ENCODE measurements around the gene ZNF579.
A peak's percentile ranks its signal among the peaks of the same experiment; 100 is the strongest.

Gene ZNF579

GRCh38 chr19:55543567-55543966, 37.1 kb downstream of the ZNF579 start:
- H3K4me1 ChIP-seq (ENCODE audit: insufficient read depth, insufficient read length): peaks cover 5% of the 10 kb centered on the region
- TF ChIP-seq ZNF274 (IDR thresholded peaks at IDR 0.05; ENCODE audit: low read depth, low read length) (no peak), SUZ12 (IDR thresholded peaks at IDR 0.05; ENCODE audit: extremely low read depth, insufficient read depth, insufficient read length) (no peak), YY1 (IDR thresholded peaks at IDR 0.05; ENCODE audit: insufficient read depth, insufficient read length) (no peak)
- H3K4me3 ChIP-seq (ENCODE audit: insufficient read length, low read depth): no peak overlapping the region
- H3K36me3 ChIP-seq (ENCODE audit: insufficient read depth, insufficient read length, low read length): no peaks in the 10 kb centered on the region
- no peaks in the 10 kb centered on the region for H3K27me3 ChIP-seq (ENCODE audit: insufficient read depth, insufficient read length)
- no peak overlapping the region for H3K9ac ChIP-seq (ENCODE audit: insufficient read length, low read depth)
- H3K9me3 ChIP-seq (ENCODE audit: insufficient read depth, low read length): no peaks in the 10 kb centered on the region
- no peak for DNase-seq (ENCODE audit: low read depth, low spot score)

- no peak overlapping the region for H3K4me3 ChIP-seq (ENCODE audit: insufficient read length, low read depth)
- H3K4me1 ChIP-seq (ENCODE audit: insufficient read depth, insufficient read length): peaks cover 5% of the 10 kb centered on the region
- no peaks in the 10 kb centered on the region for H3K36me3 ChIP-seq (ENCODE audit: insufficient read depth, insufficient read length, low read length)
- H3K27me3 ChIP-seq (ENCODE audit: insufficient read depth, insufficient read length): no peaks in the 10 kb centered on the region
- no peak overlapping the region for H3K9ac ChIP-seq (ENCODE audit: insufficient read length, low read depth)
- H3K9me3 ChIP-seq (ENCODE audit: insufficient read depth, low read length): no peaks in the 10 kb centered on the region
- TF ChIP-seq YY1 (IDR thresholded peaks at IDR 0.05; ENCODE audit: insufficient read depth, insufficient read length) (no peak), SUZ12 (IDR thresholded peaks at IDR 0.05; ENCODE audit: extremely low read depth, insufficient read depth, insufficient read length) (no peak), ZNF274 (IDR thresholded peaks at IDR 0.05; ENCODE audit: low read depth, low read length) (no peak)
- no peak for DNase-seq (ENCODE audit: low read depth, low spot score)
Measured at GRCh38 chr19:55542292-55542855, 38.3 kb downstream of the ZNF579 start.

GRCh38 chr19:55541091-55541490, 39.6 kb downstream of the ZNF579 start:
- TF ChIP-seq ZNF274 (IDR thresholded peaks at IDR 0.05; ENCODE audit: low read depth, low read length) (no peak), YY1 (IDR thresholded peaks at IDR 0.05; ENCODE audit: insufficient read depth, insufficient read length) (no peak), SUZ12 (IDR thresholded peaks at IDR 0.05; ENCODE audit: extremely low read depth, insufficient read depth, insufficient read length) (no peak)
- Histone ChIP-seq H3K9me3 (ENCODE audit: insufficient read depth, low read length) (no peaks in the 10 kb centered on the region), H3K27me3 (ENCODE audit: insufficient read depth, insufficient read length) (no peaks in the 10 kb centered on the region), H3K9ac (ENCODE audit: insufficient read length, low read depth) (no peak overlapping the region), H3K36me3 (ENCODE audit: insufficient read depth, insufficient read length, low read length) (no peaks in the 10 kb centered on the region), H3K4me1 (ENCODE audit: insufficient read depth, insufficient read length) (peaks cover 11% of the 10 kb centered on the region), H3K4me3 (ENCODE audit: insufficient read length, low read depth) (no peak overlapping the region)
- DNase-seq (ENCODE audit: low read depth, low spot score): no peak

GRCh38 chr19:55540619-55541018, 40.0 kb downstream of the ZNF579 start:
- DNase-seq (ENCODE audit: low read depth, low spot score): no peak
- no peaks in the 10 kb centered on the region for H3K9me3 ChIP-seq (ENCODE audit: insufficient read depth, low read length)
- TF ChIP-seq YY1 (IDR thresholded peaks at IDR 0.05; ENCODE audit: insufficient read depth, insufficient read length) (no peak), ZNF274 (IDR thresholded peaks at IDR 0.05; ENCODE audit: low read depth, low read length) (no peak), SUZ12 (IDR thresholded peaks at IDR 0.05; ENCODE audit: extremely low read depth, insufficient read depth, insufficient read length) (no peak)
- H3K36me3 ChIP-seq (ENCODE audit: insufficient read depth, insufficient read length, low read length): no peaks in the 10 kb centered on the region
- H3K4me1 ChIP-seq (ENCODE audit: insufficient read depth, insufficient read length): peaks cover 13% of the 10 kb centered on the region
- no peaks in the 10 kb centered on the region for H3K27me3 ChIP-seq (ENCODE audit: insufficient read depth, insufficient read length)
- H3K9ac ChIP-seq (ENCODE audit: insufficient read length, low read depth): no peak overlapping the region
- H3K4me3 ChIP-seq (ENCODE audit: insufficient read length, low read depth): no peak overlapping the region

GRCh38 chr19:55539090-55539984, 41.3 kb downstream of the ZNF579 start:
- no peak for DNase-seq (ENCODE audit: low read depth, low spot score)
- Histone ChIP-seq H3K27me3 (ENCODE audit: insufficient read depth, insufficient read length) (no peaks in the 10 kb centered on the region), H3K36me3 (ENCODE audit: insufficient read depth, insufficient read length, low read length) (no peaks in the 10 kb centered on the region), H3K9me3 (ENCODE audit: insufficient read depth, low read length) (no peaks in the 10 kb centered on the region), H3K9ac (ENCODE audit: insufficient read length, low read depth) (no peak overlapping the region), H3K4me3 (ENCODE audit: insufficient read length, low read depth) (no peak overlapping the region), H3K4me1 (ENCODE audit: insufficient read depth, insufficient read length) (peaks cover 14% of the 10 kb centered on the region)
- TF ChIP-seq SUZ12 (IDR thresholded peaks at IDR 0.05; ENCODE audit: extremely low read depth, insufficient read depth, insufficient read length) (no peak), YY1 (IDR thresholded peaks at IDR 0.05; ENCODE audit: insufficient read depth, insufficient read length) (no peak), ZNF274 (IDR thresholded peaks at IDR 0.05; ENCODE audit: low read depth, low read length) (no peak)

- no peak for TF ChIP-seq SUZ12 (IDR thresholded peaks at IDR 0.05; ENCODE audit: extremely low read depth, insufficient read depth, insufficient read length)
Measured at GRCh38 chr19:55538132-55538531, 42.5 kb downstream of the ZNF579 start.

GRCh38 chr19:55537741-55538111, 42.9 kb downstream of the ZNF579 start:
- Histone ChIP-seq H3K4me1 (ENCODE audit: insufficient read depth, insufficient read length) (peaks cover 14% of the 10 kb centered on the region), H3K27me3 (ENCODE audit: insufficient read depth, insufficient read length) (no peaks in the 10 kb centered on the region), H3K36me3 (ENCODE audit: insufficient read depth, insufficient read length, low read length) (no peaks in the 10 kb centered on the region), H3K9ac (ENCODE audit: insufficient read length, low read depth) (no peak overlapping the region), H3K4me3 (ENCODE audit: insufficient read length, low read depth) (no peak overlapping the region), H3K9me3 (ENCODE audit: insufficient read depth, low read length) (no peaks in the 10 kb centered on the region)
- peak; percentile 50 for DNase-seq (ENCODE audit: low read depth, low spot score)
- TF ChIP-seq YY1 (IDR thresholded peaks at IDR 0.05; ENCODE audit: insufficient read depth, insufficient read length) (no peak), SUZ12 (IDR thresholded peaks at IDR 0.05; ENCODE audit: extremely low read depth, insufficient read depth, insufficient read length) (no peak), ZNF274 (IDR thresholded peaks at IDR 0.05; ENCODE audit: low read depth, low read length) (no peak)

More at GRCh38 chr19:55538132-55538531, 42.5 kb downstream of the ZNF579 start:
- no peaks in the 10 kb centered on the region for H3K36me3 ChIP-seq (ENCODE audit: insufficient read depth, insufficient read length, low read length)
- H3K27me3 ChIP-seq (ENCODE audit: insufficient read depth, insufficient read length): no peaks in the 10 kb centered on the region
- peaks cover 14% of the 10 kb centered on the region for H3K4me1 ChIP-seq (ENCODE audit: insufficient read depth, insufficient read length)
- no peaks in the 10 kb centered on the region for H3K9me3 ChIP-seq (ENCODE audit: insufficient read depth, low read length)
- DNase-seq (ENCODE audit: low read depth, low spot score): no peak
- no peak overlapping the region for H3K4me3 ChIP-seq (ENCODE audit: insufficient read length, low read depth)
- H3K9ac ChIP-seq (ENCODE audit: insufficient read length, low read depth): no peak overlapping the region

All from NT2/D1 (cell line).